H1 (cell line): ENCODE results near the gene SPACA9. TPM values are rescaled to one million over a fixed set of nuclear protein-coding genes. Genes with fewer than 3 reads are reported as not detected.

Source experiments
- CTCF ChIA-PET: fragments of 300-600 bp; sonication (Branson Sonifier 250); formaldehyde crosslinking; loops from one replicate; lab custom pipeline; 2021; ENCODE audit not compliant: partially characterized antibody; lab: Charles Lee
- POLR2A ChIA-PET: fragments of 300-600 bp; sonication (Branson Sonifier 250); formaldehyde crosslinking; loops from one replicate; lab custom pipeline; 2021; ENCODE audit warnings: inconsistent platforms; ENCODE audit not compliant: partially characterized antibody; lab: Charles Lee
- DNase-seq, 2 experiments: peaks; one replicate each; pipeline versions ENCODE4 v3.0.0 to v3.0.0-alpha.2; 2010 to 2022; ENCODE audit warnings: low spot score in 2 of 2, low read depth in 1 of 2, mixed read lengths in 1 of 2
- FAIRE-seq: peaks from 2 replicates; lab custom pipeline; 2011; peaks lifted over from hg19 to GRCh38; lab: Jason Lieb, UNC
- H2AFZ ChIP-seq: 2 replicates; pipeline ENCODE4 v1.8.1; 2012; ENCODE audit warnings: low read length, inconsistent platforms
- H2AK5ac ChIP-seq: 2 replicates; pipeline ENCODE4 v1.6.1; 2013; ENCODE audit warnings: low read depth, low read length
- H2BK120ac ChIP-seq: replicated peaks from 2 replicates; pipeline ENCODE3; 2013; ENCODE audit warnings: low read depth, low read length, inconsistent platforms
- H2BK12ac ChIP-seq: 2 replicates; pipeline ENCODE4 v1.6.1; 2013; ENCODE audit warnings: low read depth, low read length
- H2BK15ac ChIP-seq: 2 replicates; pipeline ENCODE4 v1.6.1; 2013; ENCODE audit warnings: low read length
- H2BK20ac ChIP-seq: 2 replicates; pipeline ENCODE4 v1.6.1; 2013; ENCODE audit warnings: low read length
- H2BK5ac ChIP-seq: 2 replicates; pipeline ENCODE4 v1.6.1; 2013; ENCODE audit warnings: low read depth, low read length
- H3K14ac ChIP-seq: 2 replicates; pipeline ENCODE4 v1.6.1; 2013; ENCODE audit warnings: inconsistent platforms; ENCODE audit not compliant: insufficient read length
- H3K18ac ChIP-seq: 2 replicates; pipeline ENCODE4 v1.6.1; 2013; ENCODE audit warnings: low read length; ENCODE audit errors: extremely low read depth
- H3K23ac ChIP-seq: 2 replicates; pipeline ENCODE4 v1.6.1; 2013; ENCODE audit warnings: inconsistent platforms; ENCODE audit not compliant: insufficient read length
- H3K23me2 ChIP-seq: 2 replicates; pipeline ENCODE4 v1.6.1; 2013; ENCODE audit warnings: low read depth, low read length
- H3K27ac ChIP-seq: 2 replicates; pipeline ENCODE4 v1.6.1; 2011; ENCODE audit warnings: low read depth, low read length, inconsistent platforms
- H3K27me3 ChIP-seq, 4 experiments: replicated peaks in 1 of 4; 1 replicate in 1 of 4; 2 replicates in 3 of 4; pipeline versions ENCODE4 v1.6.1 to v1.8.1; 2011 to 2013; ENCODE audit warnings: low read length in 3 of 4, mild to moderate bottlenecking in 3 of 4, inconsistent platforms in 2 of 4, mixed read lengths in 2 of 4, moderate library complexity in 1 of 4; ENCODE audit not compliant: control insufficient read depth in 3 of 4, insufficient read depth in 3 of 4; ENCODE audit errors: extremely low read depth in 1 of 4
- H3K36me3 ChIP-seq, 4 experiments: 2 replicates each; pipeline versions ENCODE4 v1.6.1 to v1.8.1; 2011 to 2013; ENCODE audit warnings: mild to moderate bottlenecking in 4 of 4, low read length in 3 of 4, moderate library complexity in 2 of 4, control low read depth in 1 of 4, inconsistent platforms in 1 of 4; ENCODE audit not compliant: insufficient read depth in 4 of 4, control insufficient read depth in 2 of 4
- H3K4ac ChIP-seq: replicated peaks from 2 replicates; pipeline ENCODE3; 2013; ENCODE audit warnings: low read length, low read depth, mixed read lengths, inconsistent platforms; ENCODE audit not compliant: insufficient read length
- H3K4me1 ChIP-seq, 4 experiments: replicated peaks in 1 of 4; 1 replicate in 1 of 4; 2 replicates in 3 of 4; pipeline versions ENCODE4 v1.6.1 to v1.8.1; 2011 to 2013; ENCODE audit warnings: low read length in 3 of 4, inconsistent platforms in 2 of 4, mixed read lengths in 1 of 4; ENCODE audit not compliant: insufficient read depth in 4 of 4, control insufficient read depth in 3 of 4
- H3K4me2 ChIP-seq, 2 experiments: 2 replicates each; pipeline versions ENCODE4 v1.6.1 to v1.8.1; 2011 to 2013; ENCODE audit warnings: low read depth in 2 of 2, low read length in 2 of 2, control low read depth in 1 of 2, inconsistent platforms in 1 of 2, mild to moderate bottlenecking in 1 of 2; ENCODE audit not compliant: insufficient read depth in 1 of 2
- H3K4me3 ChIP-seq, 4 experiments: fragments of 200-600, 300-600 bp in 1 of 4; sonication (generic), shearing (Covaris generic), sonication (Bioruptor Twin) in 1 of 4; 2 replicates each; pipeline versions ENCODE4 v1.5.1 to v1.8.1; 2011 to 2016; ENCODE audit warnings: low read length in 4 of 4, low read depth in 3 of 4, control low read depth in 2 of 4, inconsistent platforms in 2 of 4, mild to moderate bottlenecking in 2 of 4, mixed read lengths in 1 of 4, moderate library complexity in 1 of 4; ENCODE audit not compliant: insufficient read depth in 2 of 4; ENCODE audit errors: extremely low read depth in 1 of 4
- H3K56ac ChIP-seq: replicated peaks from 2 replicates; pipeline ENCODE3; 2013; ENCODE audit warnings: low read depth, mild to moderate bottlenecking, mixed read lengths, low read length, inconsistent platforms; ENCODE audit not compliant: insufficient read length
- H3K79me1 ChIP-seq: 2 replicates; pipeline ENCODE4 v1.6.1; 2013; ENCODE audit warnings: low read depth, low read length, control low read depth
- H3K79me2 ChIP-seq, 2 experiments: 2 replicates each; pipeline versions ENCODE4 v1.6.1 to v1.8.1; 2012 to 2013; ENCODE audit warnings: low read length in 2 of 2, mild to moderate bottlenecking in 2 of 2, inconsistent platforms in 1 of 2; ENCODE audit not compliant: insufficient read depth in 2 of 2, control insufficient read depth in 1 of 2
- H3K9ac ChIP-seq, 4 experiments: replicated peaks in 1 of 4; 1 replicate in 1 of 4; 2 replicates in 3 of 4; pipeline versions ENCODE4 v1.6.1 to v1.8.1; 2011 to 2013; ENCODE audit warnings: low read depth in 3 of 4, low read length in 3 of 4, control low read depth in 2 of 4, mild to moderate bottlenecking in 2 of 4, moderate library complexity in 2 of 4, inconsistent platforms in 1 of 4; ENCODE audit errors: extremely low read depth in 1 of 4
- H3K9me3 ChIP-seq, 2 experiments: 2 replicates each; pipeline versions ENCODE4 v1.6.1 to v1.8.1; 2012 to 2013; ENCODE audit warnings: mild to moderate bottlenecking in 2 of 2, moderate library complexity in 2 of 2, control low read depth in 1 of 2, inconsistent platforms in 1 of 2, low read depth in 1 of 2, low read length in 1 of 2, mixed read lengths in 1 of 2; ENCODE audit not compliant: insufficient read depth in 2 of 2
- H4K20me1 ChIP-seq, 2 experiments: replicated peaks in 1 of 2; 2 replicates each; pipeline versions ENCODE3 to v1.8.1; 2011 to 2013; ENCODE audit warnings: inconsistent platforms in 2 of 2, low read length in 2 of 2, mild to moderate bottlenecking in 1 of 2; ENCODE audit not compliant: insufficient read depth in 2 of 2, control insufficient read depth in 1 of 2
- H4K5ac ChIP-seq: 2 replicates; pipeline ENCODE4 v1.6.1; 2013; ENCODE audit warnings: low read length, low read depth, mixed read lengths, inconsistent platforms; ENCODE audit not compliant: insufficient read length
- H4K8ac ChIP-seq: 2 replicates; pipeline ENCODE4 v1.8.0; 2013; ENCODE audit warnings: mild to moderate bottlenecking, moderate library complexity, low read length, inconsistent platforms; ENCODE audit not compliant: insufficient read depth; ENCODE audit errors: extremely low read depth
- H4K91ac ChIP-seq: replicated peaks from 2 replicates; pipeline ENCODE3; 2013; ENCODE audit warnings: low read length, mixed read lengths, inconsistent platforms; ENCODE audit not compliant: insufficient read length
- BACH1 ChIP-seq: IDR thresholded peaks from 2 replicates; pipeline ENCODE4 v1.6.1; 2012; ENCODE audit warnings: low read length, improper control_type of control experiment
- CEBPB ChIP-seq: IDR thresholded peaks from 2 replicates; pipeline ENCODE4 v1.6.1; 2012; ENCODE audit warnings: low read depth, low read length
- CREB1 ChIP-seq: IDR thresholded peaks from 2 replicates; pipeline ENCODE4 v1.6.1; 2012; ENCODE audit warnings: inconsistent platforms
- EGR1 ChIP-seq: IDR thresholded peaks from 2 replicates; pipeline ENCODE4 v1.6.1; 2011; ENCODE audit warnings: low read depth, low read length, borderline replicate concordance
- EP300 ChIP-seq, 2 experiments: IDR thresholded peaks; 1 replicate in 1 of 2; 2 replicates in 1 of 2; pipeline ENCODE4 v1.6.1; 2011 to 2012; ENCODE audit warnings: low read depth in 2 of 2, low read length in 2 of 2, mild to moderate bottlenecking in 2 of 2, borderline replicate concordance in 1 of 2, inconsistent platforms in 1 of 2, moderate library complexity in 1 of 2
- KDM5A ChIP-seq: fragments of 200-600 bp; IDR thresholded peaks from 2 replicates; pipeline ENCODE4 v1.7.1; 2012; ENCODE audit warnings: mild to moderate bottlenecking, low read length, inconsistent platforms, mixed read lengths
- POLR2AphosphoS5 ChIP-seq: IDR thresholded peaks from 2 replicates; pipeline ENCODE4 v1.6.1; 2011; ENCODE audit warnings: low read depth, low read length
- POU5F1 ChIP-seq: IDR thresholded peaks from 2 replicates; pipeline ENCODE4 v1.6.1; 2011; ENCODE audit warnings: low read depth, mild to moderate bottlenecking, low read length, moderate library complexity
- RBBP5 ChIP-seq: IDR thresholded peaks from 2 replicates; pipeline ENCODE4 v1.7.1; 2012; ENCODE audit warnings: low read depth, mild to moderate bottlenecking, inconsistent platforms, low read length, moderate library complexity, borderline replicate concordance
- SIN3A ChIP-seq, 2 experiments: IDR thresholded peaks in 1 of 2; conservative IDR thresholded peaks in 1 of 2; 2 replicates each; pipeline ENCODE4 v1.6.1; 2011 to 2012; ENCODE audit warnings: low read length in 2 of 2, improper control_type of control experiment in 1 of 2, low read depth in 1 of 2, mild to moderate bottlenecking in 1 of 2
- SP1 ChIP-seq: IDR thresholded peaks from 2 replicates; pipeline ENCODE4 v1.6.1; 2011; ENCODE audit warnings: low read depth, low read length
- TAF7 ChIP-seq: optimal IDR thresholded peaks from 2 replicates; pipeline ENCODE3; 2011; ENCODE audit warnings: low read depth, mild to moderate bottlenecking, inconsistent platforms, low read length, moderate library complexity, borderline replicate concordance
- WGBS, 2 experiments: shearing (Covaris generic) in 1 of 2; methylation state at CpG; one replicate each; pipeline versions ENCODE4 v1.1.6 to v1.1.7; 2013 to 2015; ENCODE audit warnings: low lambda C conversion rate in 2 of 2, mixed read lengths in 2 of 2, inconsistent platforms in 1 of 2, low coverage in 1 of 2, missing lambda C conversion rate in 1 of 2; ENCODE audit not compliant: insufficient replicate concordance in 2 of 2, insufficient coverage in 1 of 2, insufficient read length in 1 of 2; ENCODE audit errors: extremely low coverage in 1 of 2, missing lambda C conversion rate in 1 of 2; 5-methylcytosine and 5-hydroxymethylcytosine counted together
- polyA plus RNA-seq, 7 experiments: library from polyadenylated mRNA; depleted of rRNA in 3 of 7; stranded (reverse) in 5 of 7; unstranded in 2 of 7; fragments of >200 nt in 5 of 7; fragments of 200-250 nt in 2 of 7; gene quantifications; 1 replicate in 5 of 7; 2 replicates in 1 of 7; 4 replicates in 1 of 7; pipeline versions ENCODE4 v1.2.1 to v1.2.3, GENCODE V29; 2011 to 2013; ENCODE audit warnings: missing spikeins in 2 of 7, mixed read lengths in 2 of 7
- total RNA-seq: library from RNA; stranded (reverse); fragmentation: NEBNext Ultra II Directional; extraction: Animal tissue kit (Norgen Biotek cat#: 25700); gene quantifications from 2 replicates; pipeline ENCODE4 v1.2.1, GENCODE V29; 2021
- TF ChIP-seq, protein P1 (sequence below): IDR thresholded peaks from 2 replicates; pipeline ENCODE4 v1.6.1; 2012; ENCODE audit warnings: inconsistent platforms

The SPACA9 gene
- total and polyA plus RNA-seq, 2 of the 8 experiments (the other 6 are each of a cell fraction or from before 2014, with no cell fraction given): 0.63 to 1.3 TPM

DNA sequence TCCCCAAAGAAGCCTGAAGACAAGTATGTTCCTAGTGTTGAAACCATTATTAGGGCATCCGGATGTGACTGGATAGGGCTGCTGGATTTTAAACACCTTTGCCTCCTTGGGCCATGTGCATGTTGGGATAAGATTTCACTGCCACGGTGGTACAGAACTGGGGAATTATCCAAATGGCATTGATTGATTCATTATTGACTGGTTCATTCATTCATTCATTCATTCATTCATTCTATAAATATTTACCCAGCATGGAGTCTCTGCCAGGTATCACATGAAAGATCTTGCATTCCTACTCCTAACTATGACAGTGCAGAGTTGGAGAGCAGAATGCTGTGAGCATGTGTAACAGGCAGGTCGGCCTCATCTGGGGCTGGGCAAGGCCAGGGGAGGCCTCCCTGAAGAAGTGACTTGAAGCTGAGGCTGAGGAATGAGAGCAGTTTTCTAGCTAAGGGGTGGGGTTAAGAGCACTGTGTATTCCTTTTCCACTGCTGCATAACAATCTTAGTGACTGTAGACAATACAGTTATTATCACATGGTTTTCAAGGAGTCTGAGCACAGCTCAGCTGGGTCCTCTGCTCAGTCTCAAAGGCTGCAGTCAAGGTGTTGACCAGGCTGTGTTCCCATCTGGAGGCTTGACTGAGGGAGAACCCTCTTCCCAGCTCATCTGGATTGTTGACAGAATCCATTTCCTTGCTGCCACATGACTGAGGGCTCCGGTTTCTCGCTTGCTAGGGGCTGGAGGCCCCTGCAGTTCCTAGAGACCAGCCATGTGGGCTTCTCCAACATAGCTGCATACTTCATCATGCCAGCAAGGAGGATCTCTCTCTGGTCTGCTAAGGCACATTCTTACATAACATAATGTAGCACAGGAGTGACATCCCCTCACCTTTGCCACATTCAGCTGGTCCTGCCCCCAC lies 36.3 kb upstream of the SPACA9 start:
- Histone ChIP-seq H3K23ac (no peak overlapping the region), H2AK5ac (no peak overlapping the region), H3K4ac (no peak overlapping the region), H2BK15ac (no peak overlapping the region), H3K9ac (no peak overlapping the region), H3K4me1 (no peaks in the 10 kb centered on the region), H3K27ac (no peak overlapping the region), H4K8ac (no peak overlapping the region), H3K56ac (no peak overlapping the region), H3K18ac (no peak overlapping the region), H2BK120ac (no peak overlapping the region), H4K5ac (no peak overlapping the region), H2BK5ac (no peak overlapping the region), H4K20me1 (no peaks in the 10 kb centered on the region), H4K91ac (no peak overlapping the region), H3K36me3 (no peaks in the 10 kb centered on the region), H3K9me3 (no peaks in the 10 kb centered on the region), H3K14ac (no peak overlapping the region), H3K27me3 (no peaks in the 10 kb centered on the region), H3K79me2 (no peaks in the 10 kb centered on the region), H3K4me2 (no peak overlapping the region), H2BK12ac (no peak overlapping the region), H2AFZ (no peak overlapping the region), H3K79me1 (no peaks in the 10 kb centered on the region; the same call in 1 of the 2 replicates), H3K23me2 (0 out of 2 replicates have a peak, but pooled peaks cover under 1% of the 10 kb centered on the region), H3K4me3 (no peak overlapping the region), H2BK20ac (no peak overlapping the region)
- WGBS, 2 experiments: 90% methylated on average over 5 of the region's 5 CpGs; no CpG with 5 or more reads in 1 of the 2 experiments
- FAIRE-seq (no peak), DNase-seq (no peak)
- CTCF ChIA-PET: interaction anchor here (0.6 to 1.3 kb wide), 4 partner anchors 51 to 398 kb away, joined by 3 to 4 read pairs (median 3); no protein-coding TSS in a partner anchor
- POLR2A ChIA-PET: no interaction called here
- TF ChIP-seq POU5F1 (no peak), RBBP5 (no peak), SIN3A (conservative IDR thresholded peaks at IDR 0.05 in 1 of 2, IDR thresholded peaks at IDR 0.05 in 1 of 2; ENCODE audit: low read depth in 1 of 2, low read length in 2 of 2) (no peak), POLR2AphosphoS5 (no peak), TAF7 (no peak), BACH1 (no peak), CEBPB (no peak), EGR1 (no peak), SP1 (no peak), KDM5A (no peak), EP300 (IDR thresholded peaks at IDR 0.05; ENCODE audit: borderline replicate concordance in 1 of 2, low read depth in 2 of 2, low read length in 2 of 2) (no peak), CREB1 (no peak)
- TF ChIP-seq, protein P1, sequence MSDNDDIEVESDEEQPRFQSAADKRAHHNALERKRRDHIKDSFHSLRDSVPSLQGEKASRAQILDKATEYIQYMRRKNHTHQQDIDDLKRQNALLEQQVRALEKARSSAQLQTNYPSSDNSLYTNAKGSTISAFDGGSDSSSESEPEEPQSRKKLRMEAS: no peak
